Panc1 (cell line): ENCODE results near the gene CDYL. TPM values are rescaled to one million over a fixed set of nuclear protein-coding genes. Genes with fewer than 3 reads are reported as not detected.

ENCODE experiments used
- ATAC-seq: fragments of 200-7000 bp; cut with Tn5 transposase; 2 replicates; pipeline ENCODE4 v1.9.1; 2020; ENCODE audit warnings: mild to moderate bottlenecking, moderate library complexity
- Bru-seq: library from RNA; stranded (reverse); fragments of 400-500 nt; gene quantifications from one replicate; lab custom pipeline; 2021; lab: Mats Ljungman, UMichigan
- BruChase-seq, 2 experiments: library from RNA; stranded (reverse); fragments of 400-500 nt; gene quantifications; one replicate each; lab custom pipeline; 2021; lab: Mats Ljungman, UMichigan
- BruUV-seq: library from RNA; stranded (reverse); fragments of 400-500 nt; replicated peaks from 2 replicates; lab custom pipeline; 2021; lab: Mats Ljungman, UMichigan
- CTCF ChIA-PET: fragments of 300-600 bp; sonication (Branson Sonifier 250); formaldehyde crosslinking; loops from one replicate; lab custom pipeline; 2022; ENCODE audit warnings: antibody characterized with exemption; lab: Charles Lee
- POLR2A ChIA-PET: fragments of 300-600 bp; sonication (Branson Sonifier 250); formaldehyde crosslinking; loops from one replicate; lab custom pipeline; 2022; ENCODE audit warnings: antibody characterized with exemption; lab: Charles Lee
- DNase-seq: peaks from one replicate; pipeline ENCODE4 v3.0.0-alpha.2; 2010; ENCODE audit warnings: low read depth, low spot score
- H3K27ac ChIP-seq: 2 replicates; pipeline ENCODE4 v1.5.1; 2011; ENCODE audit warnings: mild to moderate bottlenecking, low read length, inconsistent platforms
- H3K27me3 ChIP-seq: fragments of 200-500 bp; sonication (Bioruptor generic); 2 replicates; pipeline ENCODE4 v1.6.0; 2014; ENCODE audit warnings: low read length, inconsistent platforms; ENCODE audit not compliant: control insufficient read depth, insufficient read depth
- H3K36me3 ChIP-seq: fragments of 200-500 bp; sonication (Bioruptor generic); 2 replicates; pipeline ENCODE4 v1.5.1; 2014; ENCODE audit warnings: inconsistent platforms, mild to moderate bottlenecking, low read length, moderate library complexity; ENCODE audit not compliant: control insufficient read depth, insufficient read depth
- H3K4me1 ChIP-seq: 2 replicates; pipeline ENCODE4 v1.5.1; 2011; ENCODE audit warnings: inconsistent platforms, mild to moderate bottlenecking, low read length, moderate library complexity; ENCODE audit not compliant: control insufficient read depth, insufficient read depth
- H3K4me3 ChIP-seq, 2 experiments: 2 replicates each; pipeline ENCODE4 v1.5.1; 2011 to 2012; ENCODE audit warnings: low read depth in 2 of 2, low read length in 2 of 2, mild to moderate bottlenecking in 2 of 2, inconsistent platforms in 1 of 2, moderate library complexity in 1 of 2
- H3K9me3 ChIP-seq: fragments of 200-500 bp; sonication (Bioruptor generic); 2 replicates; pipeline ENCODE4 v1.5.1; 2014; ENCODE audit warnings: low read depth, mild to moderate bottlenecking, inconsistent platforms, low read length, moderate library complexity; ENCODE audit not compliant: control insufficient read depth, insufficient read depth
- CTCF ChIP-seq: fragments of 450-650 bp; IDR thresholded peaks from 2 replicates; pipeline ENCODE4 v1.5.1; 2017; ENCODE audit warnings: mild to moderate bottlenecking
- POLR2AphosphoS5 ChIP-seq: IDR thresholded peaks from 2 replicates; pipeline ENCODE4 v1.6.1; 2012; ENCODE audit warnings: mild to moderate bottlenecking, low read depth, low read length, moderate library complexity
- REST ChIP-seq, 2 experiments: IDR thresholded peaks; 2 replicates each; pipeline ENCODE4 v1.6.1; 2011 to 2012; ENCODE audit warnings: low read depth in 2 of 2, control low read depth in 1 of 2, low read length in 1 of 2, mild to moderate bottlenecking in 1 of 2, moderate library complexity in 1 of 2; ENCODE audit not compliant: insufficient read depth in 1 of 2
- SIN3A ChIP-seq: IDR thresholded peaks from 2 replicates; pipeline ENCODE4 v1.6.1; 2012; ENCODE audit warnings: low read depth, mild to moderate bottlenecking, low read length, moderate library complexity, borderline replicate concordance; ENCODE audit not compliant: insufficient read depth
- TCF7L2 ChIP-seq: IDR thresholded peaks from 2 replicates; pipeline ENCODE4 v1.6.1; 2011; ENCODE audit warnings: mild to moderate bottlenecking, low read depth, low read length, inconsistent platforms
- in situ Hi-C: cut with HindIII; loops from 2 replicates; pipeline ENCODE4 v1.10.0; 2016; ENCODE audit warnings: low sequenced_read_pairs, low pct_unique_long_range_greater_than_20kb
- intact Hi-C: fragments of 100-400 bp; cut with micrococcal nuclease; formaldehyde crosslinking; loops from one replicate; pipeline ENCODE4 v1.10.0; 2022; ENCODE audit not compliant: unreplicated experiment
- long read RNA-seq: library from polyadenylated mRNA; unstranded; transcript quantifications from one replicate; pipeline ENCODE4 v2.0.0, GENCODE V29; 2021; ENCODE audit not compliant: unreplicated experiment
- polyA plus RNA-seq: library from polyadenylated mRNA; unstranded; fragments of >200 nt; gene quantifications from one replicate; pipeline ENCODE4 v1.2.1, GENCODE V29; 2012; ENCODE audit warnings: missing spikeins; ENCODE audit not compliant: insufficient read length
- total RNA-seq: library from RNA; stranded (reverse); gene quantifications from one replicate; pipeline ENCODE4 v1.2.1, GENCODE V29; 2021; ENCODE audit not compliant: unreplicated experiment

The CDYL gene
- total RNA-seq: 61.4 TPM
- 22.4 TPM for polyA plus RNA-seq
- Bru-seq, nascent RNA: percentile 84 among the genes with signal in this experiment
- BruChase-seq, experiment 1, labeled RNA remaining after a 2-hour chase: percentile 78 among the genes with signal in this experiment
- BruChase-seq, experiment 2, labeled RNA remaining after a 6-hour chase: percentile 71 among the genes with signal in this experiment
- long read RNA-seq, transcript CDYL-207 (6 exons, 1,764 nt): minor isoform, 12 of 121 reads
- long read RNA-seq, transcript CDYL-203 (7 exons, 2,184 nt): major isoform, 59 of 121 reads
- long read RNA-seq, partial matches to known transcripts: 44 of 121 reads
- long read RNA-seq, other reads (novel, unspliced or antisense): 5 of 121 reads

GRCh38 chr6:4776131-4776492 lies at the start of gene CDYL:
Gene CDYL, plus strand, starts transcription at chr6:4776404. Its CDS starts 380 bp downstream, at chr6:4776784.
- ChIA-PET CTCF (no interaction called here), POLR2A (no interaction called here)
- no peak for DNase-seq
- no peaks in the 10 kb centered on the region; the same call in 1 of the 2 replicates for H3K36me3 ChIP-seq
- BruUV-seq: no TSS peak
- peak within 1 kb of the TSS; percentile 89 for H3K27ac ChIP-seq
- peaks cover 12% of the 10 kb centered on the region for H3K27me3 ChIP-seq
- peaks cover 28% of the 10 kb centered on the region for H3K4me1 ChIP-seq
- peaks cover 9% of the 10 kb centered on the region; the same call in 1 of the 2 replicates for H3K9me3 ChIP-seq
- ATAC-seq: peak; percentile 85
- in situ Hi-C loops (no loop called here), intact Hi-C loops (loop anchor here (5.0 kb wide), 1 partner anchor 161 kb away; no protein-coding TSS in a partner anchor)
- TF ChIP-seq CTCF (no peak), SIN3A (no peak), REST (IDR thresholded peaks at IDR 0.05; ENCODE audit: insufficient read depth in 1 of 2, low read depth in 2 of 2, low read length in 1 of 2) (no peak), POLR2AphosphoS5 (no peak), TCF7L2 (no peak)
- peak within 1 kb of the TSS; percentile 67 to 85 for H3K4me3 ChIP-seq

- in situ Hi-C loops: no loop called here
- no TSS peak for BruUV-seq
- ChIA-PET POLR2A (no interaction called here), CTCF (no interaction called here)
- no peaks in the 10 kb centered on the region for H3K9me3 ChIP-seq
- no peak for TF ChIP-seq SIN3A
- no peak for TF ChIP-seq TCF7L2
- no peak for TF ChIP-seq POLR2AphosphoS5
- no peak for TF ChIP-seq REST (IDR thresholded peaks at IDR 0.05; ENCODE audit: insufficient read depth in 1 of 2, low read depth in 2 of 2, low read length in 1 of 2)
- TF ChIP-seq CTCF: no peak
- H3K4me1 ChIP-seq: no peaks in the 10 kb centered on the region
- no peak overlapping the region for H3K4me3 ChIP-seq
- no peak for DNase-seq
- intact Hi-C loops: no loop called here
- H3K27ac ChIP-seq: no peak overlapping the region
- H3K36me3 ChIP-seq: no peaks in the 10 kb centered on the region
- ATAC-seq: no peak
- H3K27me3 ChIP-seq: no peaks in the 10 kb centered on the region
Observed at GRCh38 chr6:4726645-4727044, 49.6 kb upstream of the CDYL start.
